Amygdala (tissue), 56 donors: ENCODE results near the gene SCYL1.
A peak's percentile ranks its signal among the peaks of the same experiment; 100 is the strongest.

Experiments
- DNase-seq, 56 donors: peaks; one replicate each; lab custom pipeline; 2025; lab: John Stamatoyannopoulos, UW

Gene SCYL1

DNA sequence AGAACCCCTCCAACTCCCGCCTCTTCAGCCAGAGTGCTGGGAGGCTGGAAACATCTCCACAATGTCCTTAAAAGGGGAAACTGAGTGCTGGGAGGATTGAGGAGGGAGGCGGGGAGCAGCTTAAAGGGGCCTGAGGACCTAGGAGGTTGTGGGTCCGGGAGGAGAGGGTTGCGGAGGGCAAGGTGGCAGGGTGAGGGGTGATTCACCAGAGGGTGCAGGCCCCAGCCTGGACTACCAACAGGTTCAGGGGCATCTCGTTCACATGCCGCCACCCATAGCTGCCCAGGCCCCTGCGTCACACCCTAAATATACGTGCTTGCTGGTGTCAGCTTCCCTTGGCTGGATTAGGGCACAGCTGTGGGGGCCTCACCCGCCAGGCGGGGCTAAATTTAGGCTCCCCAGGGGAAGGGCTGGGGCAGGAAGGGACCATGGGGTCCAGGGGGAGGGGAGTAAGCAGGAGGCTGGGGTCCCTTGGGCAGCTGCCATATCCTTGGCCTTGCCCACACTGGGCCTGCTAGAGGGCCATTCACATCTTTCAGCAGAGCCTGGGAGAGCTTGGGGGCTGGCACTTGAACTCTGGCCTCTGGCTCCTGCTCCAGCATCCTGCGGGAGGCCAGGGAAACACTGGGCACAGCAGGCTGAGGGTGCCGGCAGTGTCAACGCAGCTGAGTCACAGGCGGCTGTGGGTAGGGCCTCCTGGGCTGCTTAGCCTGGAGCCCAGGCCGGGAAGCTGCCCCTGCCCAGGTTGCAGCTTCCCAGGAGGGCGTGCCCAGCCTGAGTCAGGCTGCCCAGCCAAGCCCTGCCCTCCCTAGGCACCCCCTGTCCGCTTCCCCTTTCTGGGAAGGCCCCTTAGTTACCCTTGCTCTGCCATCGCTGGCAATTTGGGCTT, 52.2 kb downstream of the SCYL1 start:
- peak in 6 of 56 donors; percentile 27 to 61 (median 42) for DNase-seq

DNA sequence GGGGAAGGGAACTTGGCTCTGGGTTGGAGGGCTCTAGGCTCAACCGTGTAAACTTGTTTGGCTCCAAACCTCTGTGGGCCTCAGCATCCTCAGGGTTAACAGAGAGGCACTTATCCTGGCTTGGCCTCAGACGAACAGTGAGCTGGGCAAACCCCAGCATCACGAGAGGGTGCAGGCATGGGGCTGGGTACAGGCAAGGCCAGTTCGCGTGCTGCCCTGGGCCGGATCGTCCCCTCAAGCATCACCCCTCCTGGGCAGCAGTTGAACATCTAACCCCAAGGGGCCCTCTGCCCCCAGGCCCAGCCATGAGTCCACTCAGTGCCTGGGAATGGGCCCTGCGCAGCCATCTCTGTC, 52.9 kb downstream of the SCYL1 start:
- DNase-seq, result peak in 6 of 56 donors; percentile 20 to 61 (median 40)

DNA sequence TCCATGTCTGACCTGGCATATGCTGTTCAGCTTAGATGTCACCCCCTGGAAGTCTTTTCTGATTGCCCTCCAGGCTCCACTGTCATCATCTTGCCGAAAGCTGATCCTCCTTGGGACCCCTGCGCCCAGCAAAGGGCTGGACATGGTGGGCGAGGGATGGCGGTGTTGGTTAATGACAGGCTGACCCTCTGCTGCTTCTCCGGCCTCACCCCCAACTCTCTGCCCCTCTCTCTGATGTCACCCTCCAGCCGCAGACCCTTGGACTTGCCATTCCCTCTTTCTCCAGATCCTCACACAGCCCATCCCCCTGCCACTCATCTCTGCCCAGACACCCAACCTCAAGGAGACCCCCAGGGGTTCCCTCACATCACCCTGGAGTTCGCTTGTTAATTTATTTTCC, 53.3 kb downstream of the SCYL1 start:
- DNase-seq, result no peak

DNA sequence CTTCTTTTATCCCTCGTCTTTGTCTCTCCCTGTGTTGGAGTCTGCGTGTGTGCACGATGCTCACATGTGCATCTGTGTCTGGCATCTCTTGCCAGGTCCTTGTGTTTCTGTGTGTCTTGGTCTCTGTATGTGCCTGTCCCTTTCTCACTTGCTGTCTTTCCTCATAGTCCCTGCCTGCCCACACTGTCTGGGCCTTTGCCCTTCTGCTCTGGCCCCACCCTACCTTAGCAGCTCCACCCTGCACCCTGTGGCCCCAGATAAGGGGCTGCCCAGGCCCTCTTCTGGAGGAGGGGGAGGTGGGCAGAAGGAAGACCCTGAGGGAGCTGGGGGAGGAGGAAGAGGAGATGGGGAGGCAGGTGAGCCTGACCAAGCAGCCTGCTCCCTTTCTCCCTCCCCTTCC, 53.8 kb downstream of the SCYL1 start:
- no peak for DNase-seq

DNA sequence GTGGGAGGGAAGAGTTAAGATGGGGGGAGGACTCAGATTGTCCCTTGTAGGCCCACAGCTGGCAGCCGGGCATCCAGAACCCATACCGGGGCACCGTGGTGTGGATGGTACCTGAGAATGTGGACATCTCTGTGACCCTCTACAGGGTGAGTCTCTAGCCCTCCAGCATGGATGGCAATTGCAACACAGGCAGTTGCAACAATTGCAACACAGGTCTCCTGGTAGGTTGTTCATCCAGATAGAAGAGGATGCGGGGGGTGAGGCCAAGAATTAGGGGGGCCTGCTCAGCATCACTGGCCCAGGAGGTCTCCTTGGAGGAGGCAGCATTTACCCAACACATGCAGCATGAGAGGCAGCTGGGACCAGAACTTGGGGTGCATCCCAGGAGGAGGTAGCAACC, 54.4 kb downstream of the SCYL1 start:
- no peak for DNase-seq

DNA sequence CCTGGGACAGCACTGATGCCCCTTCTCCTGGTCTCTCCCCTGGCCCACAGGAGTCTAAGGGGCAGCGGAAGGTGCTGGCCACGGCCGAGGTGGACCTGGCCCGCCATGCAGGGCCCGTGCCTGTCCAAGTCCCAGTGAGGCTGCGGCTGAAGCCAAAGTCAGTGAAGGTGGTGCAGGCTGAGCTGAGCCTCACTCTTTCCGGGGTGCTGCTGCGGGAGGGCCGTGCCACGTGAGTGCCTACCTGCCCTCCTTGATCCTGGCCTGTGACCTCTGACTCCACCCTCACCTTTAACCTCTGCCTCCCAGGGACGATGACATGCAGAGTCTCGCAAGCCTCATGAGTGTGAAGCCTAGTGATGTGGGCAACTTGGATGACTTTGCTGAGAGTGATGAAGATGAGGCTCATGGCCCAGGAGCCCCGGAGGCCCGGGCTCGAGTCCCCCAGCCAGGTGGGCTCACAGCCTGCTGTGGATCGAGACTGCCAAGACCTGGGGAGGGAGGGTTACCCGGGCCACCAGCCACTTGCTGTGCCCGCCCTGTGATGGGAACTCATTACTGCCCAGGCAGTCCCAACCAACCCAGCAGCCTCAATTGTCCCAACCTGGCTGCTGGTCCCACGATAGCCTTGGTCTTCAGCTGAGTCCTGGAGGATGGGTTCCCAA, 55.3 kb downstream of the SCYL1 start:
- DNase-seq, result no peak

DNA sequence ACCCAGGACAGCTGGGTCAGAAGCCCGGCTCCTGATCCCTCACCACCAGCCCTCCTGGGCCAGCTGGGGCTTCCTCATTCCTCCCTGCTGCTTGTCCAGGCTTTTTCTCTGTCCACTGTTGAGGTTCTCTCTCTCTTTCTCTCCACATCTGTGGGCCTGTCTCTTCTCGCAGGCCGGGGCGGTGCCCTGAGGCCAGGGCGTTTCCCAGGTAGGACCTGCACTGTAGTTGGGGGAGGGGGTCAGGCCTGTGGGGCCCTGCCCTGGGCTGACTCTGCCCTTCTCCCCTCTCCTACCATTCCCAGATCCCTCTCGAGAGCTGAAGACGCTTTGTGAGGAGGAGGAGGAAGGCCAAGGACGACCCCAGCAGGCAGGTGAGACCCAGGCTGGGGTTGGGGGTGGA, 55.9 kb downstream of the SCYL1 start:
- DNase-seq, result no peak

DNA sequence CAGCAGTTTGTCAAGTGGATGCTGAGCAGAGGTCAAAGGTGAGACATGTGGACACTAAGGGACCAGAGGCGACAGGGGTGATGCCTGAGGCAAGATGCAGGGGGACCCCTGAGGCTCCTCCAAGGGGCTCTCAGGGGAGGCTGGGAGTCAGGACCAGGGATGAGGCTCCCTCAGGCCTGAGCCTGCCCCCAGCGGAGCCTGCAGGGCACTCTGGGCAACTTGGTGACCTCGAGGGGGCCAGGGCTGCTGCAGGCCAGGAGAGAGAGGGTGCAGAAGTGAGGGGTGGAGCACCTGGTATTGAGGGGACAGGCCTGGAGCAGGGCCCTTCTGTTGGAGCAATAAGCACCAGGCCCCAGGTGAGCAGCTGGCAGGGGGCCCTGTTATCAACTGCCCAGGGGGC, 57.0 kb downstream of the SCYL1 start:
- DNase-seq, result no peak

DNA sequence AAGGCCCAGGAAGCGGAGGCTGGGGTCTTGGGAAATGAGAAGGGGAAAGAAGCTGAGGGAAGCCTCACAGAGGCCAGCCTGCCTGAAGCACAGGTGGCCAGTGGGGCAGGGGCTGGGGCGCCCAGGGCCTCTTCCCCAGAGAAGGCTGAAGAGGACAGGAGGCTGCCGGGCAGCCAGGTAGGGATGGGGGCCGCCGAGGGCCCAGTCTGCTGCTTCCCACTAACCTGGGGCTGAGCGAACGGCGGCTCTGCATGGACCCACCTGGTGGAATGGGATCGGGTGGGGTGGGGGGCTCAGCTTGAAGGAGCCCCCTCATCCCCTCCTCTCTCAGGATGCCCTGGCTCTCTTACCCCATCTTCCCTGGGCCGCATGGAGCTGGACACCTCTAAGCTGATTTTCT, 58.7 kb downstream of the SCYL1 start:
- DNase-seq, result no peak

DNA sequence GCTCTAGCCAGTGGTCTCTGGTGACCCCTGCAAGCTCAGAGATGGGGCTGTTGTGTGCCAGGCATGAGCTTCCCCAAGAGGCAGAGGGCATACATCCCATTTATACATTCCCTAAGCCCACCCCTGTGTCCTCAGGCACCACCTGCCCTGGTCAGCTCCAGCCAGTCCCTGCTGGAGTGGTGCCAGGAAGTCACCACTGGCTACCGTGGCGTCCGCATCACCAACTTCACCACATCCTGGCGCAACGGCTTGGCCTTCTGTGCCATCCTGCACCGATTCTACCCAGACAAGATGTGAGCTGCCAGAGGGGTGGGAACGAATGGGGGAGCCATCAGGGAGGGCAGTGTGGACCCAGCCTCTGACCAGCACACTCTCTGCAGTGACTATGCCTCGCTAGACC, 59.2 kb downstream of the SCYL1 start:
- no peak for DNase-seq

DNA sequence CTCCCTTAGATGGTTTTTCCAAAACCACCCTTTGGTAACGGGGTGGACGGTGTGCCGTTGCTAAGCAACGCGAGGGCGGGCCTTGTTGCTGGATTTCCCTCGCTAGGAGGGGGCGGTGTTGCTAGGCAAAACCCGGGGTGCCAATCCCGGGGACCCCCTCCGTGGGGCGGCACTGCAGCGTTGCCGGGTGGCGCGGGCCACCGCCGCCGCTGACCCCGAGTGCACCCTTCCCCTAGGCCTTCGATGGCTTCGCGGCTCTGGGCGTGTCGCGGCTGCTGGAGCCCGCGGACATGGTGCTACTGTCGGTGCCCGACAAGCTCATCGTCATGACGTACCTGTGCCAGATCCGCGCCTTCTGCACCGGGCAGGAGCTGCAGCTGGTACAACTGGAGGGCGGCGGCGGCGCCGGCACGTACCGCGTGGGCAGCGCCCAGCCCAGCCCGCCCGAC, 59.9 kb downstream of the SCYL1 start:
- peak in 25 of 56 donors; percentile 8 to 72 (median 44) for DNase-seq

DNA sequence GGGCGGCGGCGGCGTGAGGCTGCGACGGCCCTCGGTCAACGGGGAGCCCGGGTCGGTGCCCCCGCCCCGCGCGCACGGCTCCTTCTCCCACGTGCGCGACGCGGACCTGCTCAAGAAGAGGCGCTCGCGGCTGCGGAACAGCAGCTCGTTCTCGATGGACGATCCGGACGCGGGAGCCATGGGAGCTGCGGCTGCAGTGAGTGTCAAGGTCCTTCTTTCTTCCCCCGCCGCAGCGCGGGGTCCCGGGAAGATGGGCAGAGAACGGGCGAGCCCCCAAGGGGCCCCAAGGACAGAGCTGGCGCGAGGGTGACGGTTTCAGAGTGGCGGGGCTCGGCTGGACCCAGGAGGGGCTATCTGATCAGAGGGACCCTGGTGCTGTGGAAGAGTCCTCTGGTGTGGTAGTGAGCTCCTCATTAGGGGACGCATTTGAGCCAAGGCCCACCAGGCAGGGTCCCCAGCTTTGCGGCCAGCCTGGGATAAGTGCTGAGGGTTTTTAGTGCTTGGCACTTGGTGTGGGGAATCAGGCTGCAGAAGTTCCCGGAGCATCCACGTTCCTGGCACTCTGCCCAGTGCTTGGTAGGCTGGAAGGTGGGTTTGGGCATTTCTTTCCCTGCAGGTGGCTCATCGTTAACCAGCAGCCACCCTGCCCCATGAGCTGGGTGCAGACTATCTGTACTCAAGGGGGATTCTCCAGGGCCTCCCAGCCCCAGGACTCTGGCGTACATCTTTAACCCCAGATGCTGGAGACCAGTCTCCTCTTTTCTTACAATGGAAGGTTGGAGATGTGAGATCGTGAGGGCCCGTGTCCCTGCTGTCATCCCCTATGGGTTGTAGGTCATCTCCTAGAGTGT, 60.7 kb downstream of the SCYL1 start:
- DNase-seq, result peak in 3 of 56 donors; percentile 10 to 26 (median 10)

DNA sequence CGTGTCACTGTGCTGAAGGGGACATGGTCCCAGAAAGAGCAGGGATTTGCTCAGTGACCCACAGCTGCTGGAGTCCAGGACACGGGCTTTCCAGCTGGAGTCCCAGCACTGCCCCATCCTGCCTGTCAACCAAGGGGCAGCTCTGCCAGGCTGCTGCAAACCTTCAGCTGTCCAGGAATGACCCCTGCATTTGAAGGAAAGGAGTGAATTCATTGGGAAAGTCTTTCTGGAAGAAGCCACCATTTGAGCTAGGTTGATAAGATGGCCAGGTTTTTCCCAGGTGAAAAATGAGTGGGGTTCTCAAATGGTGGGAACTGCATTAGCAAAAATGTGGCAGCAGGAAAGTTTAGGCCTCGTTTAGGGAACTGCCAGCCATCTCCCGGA, 61.4 kb downstream of the SCYL1 start:
- no peak for DNase-seq

DNA sequence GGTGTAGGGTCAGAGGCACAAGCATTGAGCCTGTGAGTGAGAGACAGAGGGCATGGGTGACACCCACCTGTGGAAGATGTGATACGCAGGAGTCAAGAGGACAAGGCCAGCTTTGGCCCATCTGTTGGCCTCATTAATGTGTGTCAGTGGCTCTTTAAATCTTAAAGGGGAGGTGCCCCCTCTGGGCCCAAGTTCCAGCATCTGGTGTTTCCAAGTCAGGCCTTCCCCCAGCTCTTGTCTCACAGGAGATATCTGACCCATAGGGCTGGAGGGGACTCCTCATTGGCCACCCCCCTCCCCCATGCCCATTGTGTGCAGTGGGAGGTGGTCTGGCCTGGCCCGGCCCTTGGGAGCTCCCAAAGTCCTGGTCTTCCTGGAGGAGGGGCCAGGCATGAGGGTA, 61.8 kb downstream of the SCYL1 start:
- DNase-seq, result no peak
